Suprapubic skin (tissue), 4 donors: ENCODE measurements around the gene CUEDC1.

Experiments
- EP300 ChIP-seq: sonication (generic); formaldehyde crosslinking; IDR thresholded peaks from one replicate; pipeline ENCODE4 v1.6.1; 2017; ENCODE audit warnings: antibody characterized with exemption
- POLR2A ChIP-seq, 2 donors: fragments of 450-650 bp; IDR thresholded peaks; one replicate each; pipeline ENCODE4 v1.6.1; 2017; ENCODE audit warnings: antibody characterized with exemption in 2 of 2, mild to moderate bottlenecking in 2 of 2, moderate library complexity in 2 of 2
- POLR2AphosphoS5 ChIP-seq, 3 donors: sonication (generic); formaldehyde crosslinking; IDR thresholded peaks; one replicate each; pipeline ENCODE4 v1.6.1; 2017; ENCODE audit warnings: antibody characterized with exemption in 3 of 3
- TF ChIP-seq, protein P1 (sequence below), 2 donors: fragments of 200-600 bp in 1 of 2; fragments of 450-650 bp in 1 of 2; sonication (generic) in 1 of 2; IDR thresholded peaks; one replicate each; pipeline ENCODE4 v1.5.1; 2016 to 2019; ENCODE audit warnings: antibody characterized with exemption in 2 of 2, mild to moderate bottlenecking in 1 of 2, moderate library complexity in 1 of 2

- TF ChIP-seq, protein P1, sequence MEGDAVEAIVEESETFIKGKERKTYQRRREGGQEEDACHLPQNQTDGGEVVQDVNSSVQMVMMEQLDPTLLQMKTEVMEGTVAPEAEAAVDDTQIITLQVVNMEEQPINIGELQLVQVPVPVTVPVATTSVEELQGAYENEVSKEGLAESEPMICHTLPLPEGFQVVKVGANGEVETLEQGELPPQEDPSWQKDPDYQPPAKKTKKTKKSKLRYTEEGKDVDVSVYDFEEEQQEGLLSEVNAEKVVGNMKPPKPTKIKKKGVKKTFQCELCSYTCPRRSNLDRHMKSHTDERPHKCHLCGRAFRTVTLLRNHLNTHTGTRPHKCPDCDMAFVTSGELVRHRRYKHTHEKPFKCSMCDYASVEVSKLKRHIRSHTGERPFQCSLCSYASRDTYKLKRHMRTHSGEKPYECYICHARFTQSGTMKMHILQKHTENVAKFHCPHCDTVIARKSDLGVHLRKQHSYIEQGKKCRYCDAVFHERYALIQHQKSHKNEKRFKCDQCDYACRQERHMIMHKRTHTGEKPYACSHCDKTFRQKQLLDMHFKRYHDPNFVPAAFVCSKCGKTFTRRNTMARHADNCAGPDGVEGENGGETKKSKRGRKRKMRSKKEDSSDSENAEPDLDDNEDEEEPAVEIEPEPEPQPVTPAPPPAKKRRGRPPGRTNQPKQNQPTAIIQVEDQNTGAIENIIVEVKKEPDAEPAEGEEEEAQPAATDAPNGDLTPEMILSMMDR (IDR thresholded peaks at IDR 0.05): no peak
- TF ChIP-seq POLR2AphosphoS5 (IDR thresholded peaks at IDR 0.05) (no peak), POLR2A (IDR thresholded peaks at IDR 0.05) (no peak), EP300 (no peak)
Measured at GRCh38 chr17:57879437-57880085, 75.7 kb downstream of the CUEDC1 start.
